DMS 273 treated with DMSO at 0.1 percent for 48 hours (cell line): ENCODE results near the gene WFIKKN1.

ENCODE experiments used
- DNase-seq: peaks from one replicate; lab custom pipeline; 2025; lab: John Stamatoyannopoulos, UW

Gene WFIKKN1

GRCh38 chr16:625117-625976 is 5.4 kb upstream of the WFIKKN1 start:
- DNase-seq, result no peak

DNA sequence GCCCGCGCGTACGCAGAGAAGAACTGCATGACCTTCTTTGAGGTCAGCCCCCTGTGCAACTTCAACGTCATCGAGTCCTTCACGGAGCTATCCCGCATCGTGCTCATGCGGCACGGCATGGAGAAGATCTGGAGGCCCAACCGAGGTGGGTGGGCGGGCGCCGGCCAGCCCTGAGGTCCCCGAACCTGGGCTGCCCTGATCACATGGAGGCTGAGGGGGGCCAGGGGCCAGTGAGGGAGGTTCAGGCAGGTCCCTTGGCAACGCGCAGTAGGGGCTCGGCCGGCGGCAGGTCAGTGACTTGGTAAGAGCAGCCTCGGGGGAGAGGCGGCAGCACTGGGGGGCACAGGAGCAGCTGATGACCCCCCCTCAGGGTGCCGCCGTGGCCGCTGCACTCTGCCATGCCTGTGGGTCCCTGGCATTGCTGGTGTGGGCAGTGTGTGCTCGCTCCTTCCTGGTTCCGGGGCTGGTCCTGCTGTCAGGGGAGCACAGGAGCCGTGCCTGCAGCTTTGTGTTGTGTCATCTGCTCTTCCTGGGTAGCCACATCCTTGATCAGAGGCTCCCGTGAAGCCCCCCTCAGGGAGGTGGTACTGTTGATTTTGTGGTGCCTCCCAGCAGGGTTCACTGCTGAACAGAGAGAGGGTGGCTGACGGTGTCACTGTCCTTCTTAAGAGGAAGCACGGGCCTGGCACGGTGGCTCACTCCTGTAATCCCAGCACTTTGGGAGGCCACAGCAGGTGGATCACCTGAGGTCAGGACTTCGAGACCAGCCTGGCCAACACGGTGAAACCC is 4.6 kb upstream of the WFIKKN1 start:
- DNase-seq, result no peak

DNA sequence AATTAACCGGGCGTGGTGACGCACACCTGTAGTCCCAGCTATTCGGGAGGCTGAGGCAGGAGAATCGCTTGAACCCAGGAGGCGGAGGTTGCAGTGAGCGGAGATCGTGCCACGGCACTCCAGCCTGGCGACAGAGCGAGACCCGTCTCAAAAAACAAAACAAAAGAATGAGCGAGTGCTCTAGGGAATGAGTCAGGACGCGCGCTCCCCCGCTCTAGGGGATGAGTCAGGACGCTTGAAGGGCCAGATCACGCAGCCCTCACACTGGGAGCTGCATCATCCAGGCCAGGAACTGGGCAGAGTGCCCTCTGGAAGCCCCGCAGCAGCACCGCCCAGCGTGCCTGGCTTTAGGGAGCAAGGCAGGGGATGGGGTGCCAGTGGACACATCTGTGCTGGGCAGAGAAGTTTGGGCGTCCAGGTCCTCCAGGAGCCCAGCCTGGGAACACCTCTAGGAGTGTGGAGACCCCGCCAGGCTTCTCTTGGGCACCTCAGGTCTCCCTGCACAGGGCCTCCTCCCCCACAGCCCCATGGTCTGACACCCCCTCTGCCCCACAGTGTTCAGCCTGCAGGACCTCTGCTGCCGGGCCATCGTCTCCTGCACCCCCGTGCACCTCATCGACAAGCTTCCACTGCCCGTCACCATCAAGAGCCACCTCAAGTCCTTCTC is 3.9 kb upstream of the WFIKKN1 start:
- DNase-seq, result no peak

GRCh38 chr16:627454-628239 is 3.1 kb upstream of the WFIKKN1 start:
- DNase-seq, result no peak

GRCh38 chr16:628321-629061 is 2.3 kb upstream of the WFIKKN1 start:
- no peak for DNase-seq

GRCh38 chr16:629185-629832 is 1.5 kb upstream of the WFIKKN1 start:
- DNase-seq, result peak; percentile 53

DNA sequence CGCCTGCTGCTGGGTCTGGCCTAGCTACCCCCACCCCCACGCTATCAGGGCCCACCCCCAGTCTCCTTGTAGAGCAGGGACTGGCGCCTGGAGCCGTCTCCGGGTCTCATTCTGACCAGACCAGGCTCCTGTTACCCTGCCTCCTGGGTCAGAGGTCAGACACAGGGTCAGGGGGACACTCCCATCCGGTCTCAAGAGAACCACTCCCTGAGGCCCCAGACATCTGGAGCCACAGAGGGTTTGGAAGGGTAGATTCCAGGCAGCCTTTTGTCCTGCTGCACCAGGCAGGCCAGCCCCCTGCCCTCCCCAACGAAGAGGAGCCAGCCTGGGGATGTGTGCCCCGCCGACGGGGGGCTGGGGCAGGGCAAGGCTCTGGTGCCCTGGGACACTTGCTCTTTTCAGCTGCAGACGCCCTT is 944 bp upstream of the WFIKKN1 start:
- no peak for DNase-seq

GRCh38 chr16:630249-630814 is 453 bp upstream of the WFIKKN1 start:
- no peak for DNase-seq

GRCh38 chr16:631808-632358 is 1.1 kb downstream of the WFIKKN1 start:
- DNase-seq, result no peak

- no peak for DNase-seq
These were observed 1.9 kb downstream of the WFIKKN1 start for GRCh38 chr16:632486-633335.

GRCh38 chr16:633336-634050 is 2.7 kb downstream of the WFIKKN1 start:
- no peak for DNase-seq

GRCh38 chr16:634051-634670 is 3.4 kb downstream of the WFIKKN1 start:
- no peak for DNase-seq

- no peak for DNase-seq
These were observed 4.2 kb downstream of the WFIKKN1 start for GRCh38 chr16:634996-635395.

GRCh38 chr16:635573-636205 is 4.9 kb downstream of the WFIKKN1 start:
- no peak for DNase-seq

DNA sequence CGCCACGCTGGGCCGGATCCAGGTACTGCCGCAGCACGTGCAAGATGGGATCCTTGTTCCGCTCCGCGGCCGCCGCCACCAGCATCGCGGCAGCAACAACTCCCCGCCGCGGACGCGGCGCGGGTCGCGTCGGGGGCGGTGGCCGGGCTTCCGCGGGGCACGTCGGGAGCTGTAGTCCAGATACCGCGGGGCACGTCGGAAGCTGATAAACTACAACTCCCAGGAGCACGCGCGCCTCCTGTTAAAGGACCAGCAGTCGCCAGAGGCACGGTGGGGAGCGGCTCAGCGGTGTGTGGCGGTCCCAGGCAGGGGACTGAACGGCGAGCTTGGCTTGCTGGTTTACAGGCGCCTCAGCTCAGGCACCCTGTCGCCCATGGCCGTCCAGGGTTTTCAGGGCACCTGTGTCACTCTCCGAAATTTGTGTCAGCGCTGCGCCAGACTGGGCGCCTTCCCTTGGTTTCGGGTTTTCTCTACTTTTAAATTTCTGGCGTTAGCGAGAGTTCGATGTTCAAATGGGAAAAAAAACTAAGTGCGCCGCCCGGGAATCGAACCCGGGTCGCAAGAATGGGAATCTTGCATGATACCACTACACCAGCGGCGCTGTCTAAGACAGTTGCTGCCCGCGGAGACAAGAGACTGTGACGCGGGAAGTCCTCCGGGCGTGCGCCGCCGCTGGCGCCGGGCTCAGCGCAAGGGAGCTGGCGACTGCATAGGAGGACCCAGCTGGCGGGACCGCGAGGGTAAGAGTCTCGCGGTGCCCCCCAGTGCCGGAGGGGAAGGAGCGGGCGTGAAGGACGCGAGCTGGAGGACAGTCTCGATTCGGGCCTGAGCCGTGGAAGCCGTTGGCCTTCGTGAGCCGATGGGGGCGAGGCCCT is 5.7 kb downstream of the WFIKKN1 start, which contains the start of gene METTL26:
Gene METTL26 (minus strand): TSS at position 100 of the 875 bp plus-strand sequence. CDS start 15 bp downstream, at position 85.
- DNase-seq, result peak; percentile 87
